Chondrocyte (in vitro differentiated cells): ENCODE results near the gene PCDHB13. TPM values are rescaled to one million over a fixed set of nuclear protein-coding genes. Genes with fewer than 3 reads are reported as not detected.
"Not testable (repeated sequence)": the region's sequence is repeated elsewhere in the genome, so short reads cannot be mapped to it uniquely, and the experiment has no call there.

Source experiments
- DNase-seq: peaks from one replicate; pipeline ENCODE4 v3.0.0; 2021; ENCODE audit warnings: mixed read lengths, low spot score
- H3K27ac Mint-ChIP-seq: one replicate; pipeline ENCODE4 v1.8.0; 2021; ENCODE audit warnings: mild to moderate bottlenecking, moderate library complexity, mixed read lengths; ENCODE audit not compliant: unreplicated experiment
- H3K27me3 Mint-ChIP-seq: 2 replicates; pipeline ENCODE4 v1.8.0; 2021; ENCODE audit warnings: low read depth, mixed read lengths
- H3K36me3 Mint-ChIP-seq: 2 replicates; pipeline ENCODE4 v1.8.0; 2021; ENCODE audit warnings: low read depth, mixed read lengths
- H3K4me1 Mint-ChIP-seq: 2 replicates; pipeline ENCODE4 v1.8.0; 2021; ENCODE audit warnings: low read depth, mild to moderate bottlenecking, mixed read lengths
- H3K4me3 Mint-ChIP-seq: one replicate; pipeline ENCODE4 v1.8.0; 2021; ENCODE audit warnings: mild to moderate bottlenecking, moderate library complexity, mixed read lengths; ENCODE audit not compliant: unreplicated experiment
- H3K9me3 Mint-ChIP-seq: 2 replicates; pipeline ENCODE4 v1.8.0; 2021; ENCODE audit warnings: low read depth, mixed read lengths
- total RNA-seq: library from RNA; stranded (reverse); gene quantifications from 3 replicates; pipeline ENCODE4 v1.2.1, GENCODE V29; 2021
- TF ChIP-seq, protein P1 (sequence below): fragments of 200-600 bp; sonication (generic); IDR thresholded peaks from 2 replicates; pipeline ENCODE4 v1.5.0; 2021; ENCODE audit warnings: antibody characterized with exemption, mild to moderate bottlenecking, moderate library complexity

PCDHB13 gene
- total RNA-seq, 1 donor from 2014 or later: 2.4 TPM

DNA sequence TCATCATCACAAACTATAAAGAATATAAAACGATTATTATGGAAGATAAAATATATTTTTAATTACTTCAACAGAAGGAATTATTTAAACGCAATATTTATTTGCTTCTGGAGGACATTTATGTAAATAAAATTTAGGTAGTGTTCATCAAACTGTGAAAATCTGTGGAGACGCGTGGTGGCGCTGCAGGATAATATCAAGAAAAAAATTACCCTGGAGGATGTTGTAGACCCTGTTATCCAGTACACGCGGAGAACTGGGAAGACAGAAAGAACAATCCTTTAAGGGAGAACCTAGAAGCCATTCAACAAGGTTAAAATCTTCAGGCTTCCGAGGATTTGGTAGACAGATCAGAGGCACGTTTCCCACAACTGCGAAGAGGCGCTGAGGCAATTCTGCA is 5.2 kb upstream of the PCDHB13 start, which contains the start of gene PCDHB12:
PCDHB12 (plus strand) TSS at position 242 of the 400 bp plus-strand sequence. CDS start 189 bp downstream, outside the sequence.
- H3K4me3 Mint-ChIP-seq: peak within 1 kb of the TSS; percentile 51
- no peak for DNase-seq
- no peaks in the 10 kb centered on the region for H3K27me3 Mint-ChIP-seq
- peaks cover 10% of the 10 kb centered on the region for H3K36me3 Mint-ChIP-seq
- no peaks in the 10 kb centered on the region for H3K4me1 Mint-ChIP-seq
- TF ChIP-seq, protein P1, sequence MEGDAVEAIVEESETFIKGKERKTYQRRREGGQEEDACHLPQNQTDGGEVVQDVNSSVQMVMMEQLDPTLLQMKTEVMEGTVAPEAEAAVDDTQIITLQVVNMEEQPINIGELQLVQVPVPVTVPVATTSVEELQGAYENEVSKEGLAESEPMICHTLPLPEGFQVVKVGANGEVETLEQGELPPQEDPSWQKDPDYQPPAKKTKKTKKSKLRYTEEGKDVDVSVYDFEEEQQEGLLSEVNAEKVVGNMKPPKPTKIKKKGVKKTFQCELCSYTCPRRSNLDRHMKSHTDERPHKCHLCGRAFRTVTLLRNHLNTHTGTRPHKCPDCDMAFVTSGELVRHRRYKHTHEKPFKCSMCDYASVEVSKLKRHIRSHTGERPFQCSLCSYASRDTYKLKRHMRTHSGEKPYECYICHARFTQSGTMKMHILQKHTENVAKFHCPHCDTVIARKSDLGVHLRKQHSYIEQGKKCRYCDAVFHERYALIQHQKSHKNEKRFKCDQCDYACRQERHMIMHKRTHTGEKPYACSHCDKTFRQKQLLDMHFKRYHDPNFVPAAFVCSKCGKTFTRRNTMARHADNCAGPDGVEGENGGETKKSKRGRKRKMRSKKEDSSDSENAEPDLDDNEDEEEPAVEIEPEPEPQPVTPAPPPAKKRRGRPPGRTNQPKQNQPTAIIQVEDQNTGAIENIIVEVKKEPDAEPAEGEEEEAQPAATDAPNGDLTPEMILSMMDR: peak; percentile 16
- H3K9me3 Mint-ChIP-seq: peaks cover 68% of the 10 kb centered on the region
- no peak within 1 kb of the TSS for H3K27ac Mint-ChIP-seq

DNA sequence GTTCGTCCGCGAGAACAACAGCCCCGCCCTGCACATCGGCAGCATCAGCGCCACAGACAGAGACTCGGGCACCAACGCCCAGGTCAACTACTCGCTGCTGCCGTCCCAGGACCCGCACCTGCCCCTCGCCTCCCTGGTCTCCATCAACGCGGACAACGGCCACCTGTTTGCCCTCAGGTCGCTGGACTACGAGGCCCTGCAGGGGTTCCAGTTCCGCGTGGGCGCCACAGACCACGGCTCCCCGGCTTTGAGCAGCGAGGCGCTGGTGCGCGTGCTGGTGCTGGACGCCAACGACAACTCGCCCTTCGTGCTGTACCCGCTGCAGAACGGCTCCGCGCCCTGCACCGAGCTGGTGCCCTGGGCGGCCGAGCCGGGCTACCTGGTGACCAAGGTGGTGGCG is 3.4 kb upstream of the PCDHB13 start:
- H3K27ac Mint-ChIP-seq, H3K4me1 Mint-ChIP-seq, H3K4me3 Mint-ChIP-seq, DNase-seq, H3K27me3 Mint-ChIP-seq: not testable (repeated sequence)
- peaks cover 73% of the 10 kb centered on the region for H3K9me3 Mint-ChIP-seq
- H3K36me3 Mint-ChIP-seq: peaks cover 18% of the 10 kb centered on the region

GRCh38 chr5:141210849-141211248 is 2.9 kb upstream of the PCDHB13 start:
- not testable (repeated sequence) for H3K4me3 Mint-ChIP-seq, DNase-seq, H3K27me3 Mint-ChIP-seq, H3K4me1 Mint-ChIP-seq, H3K27ac Mint-ChIP-seq
- peaks cover 17% of the 10 kb centered on the region for H3K36me3 Mint-ChIP-seq
- peaks cover 70% of the 10 kb centered on the region for H3K9me3 Mint-ChIP-seq

GRCh38 chr5:141214583-141214982 is 864 bp downstream of the PCDHB13 start:
- peaks cover 22% of the 10 kb centered on the region for H3K36me3 Mint-ChIP-seq
- peaks cover 63% of the 10 kb centered on the region for H3K9me3 Mint-ChIP-seq

DNA sequence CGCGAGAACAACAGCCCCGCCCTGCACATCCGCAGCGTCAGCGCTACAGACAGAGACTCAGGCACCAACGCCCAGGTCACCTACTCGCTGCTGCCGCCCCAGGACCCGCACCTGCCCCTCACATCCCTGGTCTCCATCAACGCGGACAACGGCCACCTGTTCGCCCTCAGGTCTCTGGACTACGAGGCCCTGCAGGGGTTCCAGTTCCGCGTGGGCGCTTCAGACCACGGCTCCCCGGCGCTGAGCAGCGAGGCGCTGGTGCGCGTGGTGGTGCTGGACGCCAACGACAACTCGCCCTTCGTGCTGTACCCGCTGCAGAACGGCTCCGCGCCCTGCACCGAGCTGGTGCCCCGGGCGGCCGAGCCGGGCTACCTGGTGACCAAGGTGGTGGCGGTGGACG is 1.8 kb downstream of the PCDHB13 start:
- H3K4me1 Mint-ChIP-seq, H3K27ac Mint-ChIP-seq, H3K27me3 Mint-ChIP-seq, DNase-seq, H3K4me3 Mint-ChIP-seq: not testable (repeated sequence)
- Mint-ChIP-seq H3K36me3 (peaks cover 24% of the 10 kb centered on the region), H3K9me3 (peaks cover 66% of the 10 kb centered on the region)

More at GRCh38 chr5:141214583-141214982, 864 bp downstream of the PCDHB13 start:
- DNase-seq, H3K27ac Mint-ChIP-seq, H3K27me3 Mint-ChIP-seq, H3K4me3 Mint-ChIP-seq, H3K4me1 Mint-ChIP-seq: not testable (repeated sequence)

GRCh38 chr5:141216035-141216434 is 2.3 kb downstream of the PCDHB13 start:
- H3K4me1 Mint-ChIP-seq, H3K27me3 Mint-ChIP-seq, DNase-seq, H3K4me3 Mint-ChIP-seq, H3K27ac Mint-ChIP-seq: not testable (repeated sequence)
- Mint-ChIP-seq H3K36me3 (peaks cover 22% of the 10 kb centered on the region), H3K9me3 (peaks cover 68% of the 10 kb centered on the region)

DNA sequence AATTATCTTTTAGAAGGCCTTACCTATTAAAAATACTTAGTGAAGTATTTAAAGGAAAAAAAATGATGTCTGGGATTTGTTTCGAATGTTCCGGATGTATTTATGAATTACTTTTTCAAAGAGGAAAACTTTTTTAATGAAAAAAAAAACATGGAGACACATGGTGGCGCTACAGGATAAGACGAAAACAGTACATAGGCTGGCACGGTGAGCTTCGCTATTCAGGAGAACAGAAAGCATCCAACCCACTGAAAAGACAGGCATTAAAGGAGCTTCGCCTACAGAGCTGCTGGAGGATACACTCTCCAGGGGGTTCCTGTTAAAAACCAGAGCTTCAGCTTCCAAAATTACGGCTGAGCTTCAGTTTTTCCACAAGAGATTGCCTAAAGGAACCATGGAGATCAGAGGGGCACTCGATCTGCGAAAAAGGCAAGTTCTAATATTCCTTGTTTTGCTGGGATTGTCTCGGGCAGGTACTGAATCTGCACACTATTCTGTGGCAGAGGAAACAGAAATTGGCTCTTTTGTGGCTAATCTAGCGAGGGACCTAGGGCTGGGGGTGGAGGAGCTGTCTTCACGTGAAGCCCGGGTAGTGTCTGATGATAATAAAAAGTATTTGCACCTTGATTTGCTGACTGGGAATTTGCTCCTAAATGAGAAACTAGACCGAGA is 9.5 kb downstream of the PCDHB13 start, which contains the start of gene PCDHB14:
PCDHB14 (plus strand) TSS at position 232 of the 672 bp plus-strand sequence; CDS start at position 395, 163 bp downstream.
- peaks cover 7% of the 10 kb centered on the region for H3K4me1 Mint-ChIP-seq
- H3K9me3 Mint-ChIP-seq: peaks cover 71% of the 10 kb centered on the region
- H3K27me3 Mint-ChIP-seq: no peaks in the 10 kb centered on the region
- H3K27ac Mint-ChIP-seq: no peak within 1 kb of the TSS
- peaks cover 34% of the 10 kb centered on the region for H3K36me3 Mint-ChIP-seq
- DNase-seq: no peak
- TF ChIP-seq, protein P1: peak; percentile 72
- peak within 1 kb of the TSS; percentile 62 for H3K4me3 Mint-ChIP-seq

GRCh38 chr5:141224844-141225243 is 11.1 kb downstream of the PCDHB13 start:
- H3K4me3 Mint-ChIP-seq: not testable (repeated sequence)
- peaks cover 25% of the 10 kb centered on the region for H3K36me3 Mint-ChIP-seq

DNA sequence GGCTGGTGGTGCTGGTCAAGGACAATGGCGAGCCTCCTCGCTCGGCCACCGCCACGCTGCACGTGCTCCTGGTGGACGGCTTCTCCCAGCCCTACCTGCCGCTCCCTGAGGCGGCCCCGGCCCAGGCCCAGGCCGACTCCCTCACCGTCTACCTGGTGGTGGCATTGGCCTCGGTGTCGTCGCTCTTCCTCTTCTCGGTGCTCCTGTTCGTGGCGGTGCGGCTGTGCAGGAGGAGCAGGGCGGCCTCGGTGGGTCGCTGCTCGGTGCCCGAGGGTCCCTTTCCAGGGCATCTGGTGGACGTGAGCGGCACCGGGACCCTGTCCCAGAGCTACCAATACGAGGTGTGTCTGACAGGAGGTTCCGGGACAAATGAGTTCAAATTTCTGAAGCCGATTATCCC is 11.7 kb downstream of the PCDHB13 start:
- peaks cover 59% of the 10 kb centered on the region for H3K9me3 Mint-ChIP-seq
- peaks cover 25% of the 10 kb centered on the region for H3K36me3 Mint-ChIP-seq
- H3K27ac Mint-ChIP-seq, H3K4me3 Mint-ChIP-seq, H3K27me3 Mint-ChIP-seq, DNase-seq, H3K4me1 Mint-ChIP-seq: not testable (repeated sequence)

More at GRCh38 chr5:141224844-141225243, 11.1 kb downstream of the PCDHB13 start:
- H3K4me1 Mint-ChIP-seq, DNase-seq, H3K27me3 Mint-ChIP-seq, H3K27ac Mint-ChIP-seq: not testable (repeated sequence)
- H3K9me3 Mint-ChIP-seq: peaks cover 61% of the 10 kb centered on the region
